D721Med (cell line): ENCODE measurements around the gene MARF1.
"Not testable (repeated sequence)": the region's sequence is repeated elsewhere in the genome, so short reads cannot be mapped to it uniquely, and the experiment has no call there.

Experiments used
- DNase-seq: peaks from one replicate; pipeline ENCODE4 v3.0.0; 2011; ENCODE audit warnings: low spot score; ENCODE audit not compliant: insufficient read length
- FAIRE-seq: peaks from 2 replicates; lab custom pipeline; 2011; peaks lifted over from hg19 to GRCh38; lab: Jason Lieb, UNC
- CTCF ChIP-seq: IDR thresholded peaks from 2 replicates; pipeline ENCODE4 v1.5.1; 2012; ENCODE audit warnings: mild to moderate bottlenecking, control low read depth; ENCODE audit not compliant: insufficient read depth; ENCODE audit errors: missing control alignments

The MARF1 gene

DNA sequence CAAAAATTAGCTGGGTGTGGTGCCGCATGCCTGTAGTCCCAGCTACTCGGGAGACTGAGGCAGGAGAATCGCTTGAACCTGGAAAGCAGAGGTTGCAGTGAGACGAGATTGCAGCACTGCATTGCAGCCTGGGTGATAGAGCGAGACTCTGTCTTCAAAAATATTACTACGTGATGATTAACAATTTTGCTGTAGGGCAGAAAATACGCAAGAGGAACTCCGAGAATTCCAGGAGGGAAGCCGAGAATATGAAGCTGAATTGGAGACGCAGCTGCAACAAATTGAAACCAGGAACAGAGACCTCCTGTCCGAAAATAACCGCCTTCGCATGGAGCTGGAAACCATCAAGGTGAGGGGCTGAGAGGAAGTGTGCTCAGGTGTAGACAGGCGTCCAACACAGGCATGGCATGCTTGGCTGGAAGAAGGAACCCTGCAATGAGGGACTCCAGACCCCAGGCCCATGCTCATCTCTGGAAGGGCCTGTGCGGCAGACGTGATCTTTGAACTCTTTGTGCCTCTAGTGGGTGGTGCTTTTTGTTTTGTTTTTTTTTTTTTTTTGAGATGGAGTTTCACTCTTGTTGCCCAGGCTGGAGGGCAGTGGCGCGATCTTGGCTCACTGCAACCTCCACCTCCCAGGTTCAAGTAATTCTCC lies 24.3 kb upstream of the MARF1 start:
- no peak for TF ChIP-seq CTCF
- no peak for DNase-seq
- FAIRE-seq = no peak

GRCh38 chr16:15665107-15665506 lies 22.2 kb upstream of the MARF1 start:
- FAIRE-seq = no peak
- DNase-seq = no peak
- TF ChIP-seq CTCF = no peak

DNA sequence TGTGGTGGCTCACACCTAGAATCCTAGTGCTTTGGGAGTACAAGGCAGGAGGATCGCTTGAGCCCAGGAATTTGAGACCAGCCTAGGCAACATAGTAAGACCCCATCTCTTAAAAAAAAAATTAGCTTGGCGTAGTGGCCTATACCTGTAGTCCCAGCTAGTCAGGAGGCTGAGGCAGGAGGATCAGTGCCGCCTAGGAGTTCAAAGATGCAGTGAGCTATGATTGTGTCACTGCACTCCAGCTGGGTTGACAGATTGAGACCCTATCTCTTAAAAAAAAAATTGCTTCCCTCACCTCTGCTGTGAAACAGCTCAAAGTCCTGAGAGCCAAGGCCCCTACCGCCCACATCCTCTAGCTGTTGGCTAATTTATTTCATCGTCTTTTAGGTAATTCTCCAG lies 17.2 kb upstream of the MARF1 start:
- no peak for FAIRE-seq
- no peak for DNase-seq

DNA sequence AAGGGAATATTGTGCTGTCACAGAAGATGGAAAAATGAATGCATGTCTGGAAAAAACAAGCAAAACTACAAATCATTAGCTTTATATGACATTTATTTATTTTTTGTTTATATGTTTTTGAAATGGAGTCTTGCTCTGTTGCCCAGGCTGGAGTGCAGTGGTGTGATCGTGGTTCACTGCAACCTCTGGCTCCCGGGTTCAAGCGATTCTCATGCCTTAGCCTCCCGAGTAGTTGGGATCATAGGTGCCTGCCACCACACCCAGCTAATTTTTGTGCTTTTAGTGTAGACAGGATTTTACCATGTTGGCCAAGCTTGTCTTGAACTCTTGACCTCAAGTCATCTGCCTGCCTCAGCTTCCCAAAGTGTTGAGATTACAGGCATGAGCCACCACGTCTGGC lies 15.6 kb upstream of the MARF1 start:
- TF ChIP-seq CTCF = no peak
- DNase-seq = no peak
- no peak for FAIRE-seq

More for the DNA sequence above, 17.2 kb upstream of the MARF1 start:
- TF ChIP-seq CTCF = no peak

GRCh38 chr16:15658149-15658548 lies 15.2 kb upstream of the MARF1 start:
- no peak for TF ChIP-seq CTCF
- FAIRE-seq (no peak), DNase-seq (no peak)

GRCh38 chr16:15655561-15655960 lies 12.6 kb upstream of the MARF1 start:
- DNase-seq, FAIRE-seq: not testable (repeated sequence)

- DNase-seq = no peak
- no peak for FAIRE-seq
- no peak for TF ChIP-seq CTCF
Observed at GRCh38 chr16:15654591-15654990, 11.6 kb upstream of the MARF1 start.
